OCI-LY3 (cell line): Measurements from ENCODE around the gene ST8SIA2.

ENCODE experiments used
- H2AFZ ChIP-seq: fragments of 200-600, 300-600 bp; shearing (Covaris generic); 2 replicates; pipeline ENCODE4 v1.6.0; 2014; ENCODE audit warnings: antibody characterized with exemption, low read depth, low read length
- H3K27ac ChIP-seq: fragments of 200-600, 300-600 bp; sonication (generic); 2 replicates; pipeline ENCODE4 v1.5.1; 2014; ENCODE audit warnings: mild to moderate bottlenecking, low read length, moderate library complexity, mixed read lengths
- H3K27me3 ChIP-seq: fragments of 200-600, 300-600 bp; sonication (generic); 2 replicates; pipeline ENCODE4 v1.6.1; 2014; ENCODE audit warnings: low read depth, low read length, mixed read lengths
- H3K36me3 ChIP-seq: fragments of 200-600, 300-600 bp; sonication (generic); replicated peaks from 2 replicates; pipeline ENCODE3; 2014; ENCODE audit warnings: low read depth, low read length, mixed read lengths
- H3K4me1 ChIP-seq: fragments of 300-600, 200-600 bp; sonication (generic); 2 replicates; pipeline ENCODE4 v1.6.1; 2014; ENCODE audit warnings: low read length, mixed read lengths
- H3K4me2 ChIP-seq: fragments of 200-600, 300-600 bp; sonication (generic); 2 replicates; pipeline ENCODE4 v1.6.1; 2014; ENCODE audit warnings: low read length, mixed read lengths
- H3K4me3 ChIP-seq: fragments of 300-600, 200-600 bp; sonication (generic); 2 replicates; pipeline ENCODE4 v1.5.1; 2014; ENCODE audit warnings: antibody characterized with exemption, mild to moderate bottlenecking, low read length, moderate library complexity
- H3K79me2 ChIP-seq: fragments of 300-600, 200-600 bp; shearing (Covaris generic); 2 replicates; pipeline ENCODE4 v1.6.1; 2014; ENCODE audit warnings: mild to moderate bottlenecking, low read length, mixed read lengths
- H3K9ac ChIP-seq: fragments of 300-600, 200-600 bp; shearing (Covaris generic); 2 replicates; pipeline ENCODE4 v1.6.0; 2014; ENCODE audit warnings: mild to moderate bottlenecking, low read length, moderate library complexity
- H3K9me3 ChIP-seq: fragments of 200-600, 300-600 bp; shearing (Covaris generic); 2 replicates; pipeline ENCODE4 v1.6.1; 2014; ENCODE audit warnings: low read length, mixed read lengths; ENCODE audit not compliant: insufficient read depth
- H4K20me1 ChIP-seq: fragments of 200-600, 300-600 bp; sonication (generic); 2 replicates; pipeline ENCODE4 v1.6.1; 2016; ENCODE audit warnings: low read length, mixed read lengths; ENCODE audit not compliant: insufficient read depth
- EZH2phosphoT487 ChIP-seq: fragments of 200-600 bp; shearing (Covaris generic); IDR thresholded peaks from 2 replicates; pipeline ENCODE4 v1.6.1; 2018; ENCODE audit warnings: antibody characterized with exemption, mixed run types, low read depth
- TF ChIP-seq, protein P1 (sequence below): fragments of 200-600, 300-600 bp; sonication (generic); IDR thresholded peaks from 2 replicates; pipeline ENCODE4 v1.5.1; 2014; ENCODE audit warnings: antibody characterized with exemption, low read length, low read depth

The ST8SIA2 gene

GRCh38 chr15:92409006-92409405, 15.3 kb downstream of the ST8SIA2 start:
- no peak overlapping the region for H3K27ac ChIP-seq

DNA sequence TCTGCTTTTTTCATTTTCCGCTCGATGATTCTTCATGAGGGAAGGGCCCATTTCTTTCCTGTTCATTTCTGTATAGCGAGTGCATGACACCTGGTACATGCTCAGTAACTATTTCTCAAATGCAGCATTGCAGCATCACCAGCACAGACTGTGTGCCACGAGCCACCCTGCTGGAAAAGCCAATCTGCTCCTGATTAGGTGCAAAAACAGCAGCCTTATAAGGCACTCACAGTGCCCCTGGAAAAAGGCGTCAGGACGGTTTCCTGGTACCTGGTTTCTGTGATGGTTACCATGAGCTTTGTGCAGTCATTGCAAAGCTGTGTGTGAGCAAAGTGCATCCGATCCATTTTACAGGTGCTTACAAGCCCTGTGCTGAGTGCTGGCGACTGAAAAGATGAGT, 15.8 kb downstream of the ST8SIA2 start:
- H3K36me3 ChIP-seq, result no peaks in the 10 kb centered on the region
- peaks cover 24% of the 10 kb centered on the region for H3K27me3 ChIP-seq
- H3K4me1 ChIP-seq, result no peaks in the 10 kb centered on the region
- H3K4me3 ChIP-seq, result no peak overlapping the region
- no peak overlapping the region for H2AFZ ChIP-seq
- H3K27ac ChIP-seq, result no peak overlapping the region
- TF ChIP-seq EZH2phosphoT487, result no peak
- TF ChIP-seq, protein P1, sequence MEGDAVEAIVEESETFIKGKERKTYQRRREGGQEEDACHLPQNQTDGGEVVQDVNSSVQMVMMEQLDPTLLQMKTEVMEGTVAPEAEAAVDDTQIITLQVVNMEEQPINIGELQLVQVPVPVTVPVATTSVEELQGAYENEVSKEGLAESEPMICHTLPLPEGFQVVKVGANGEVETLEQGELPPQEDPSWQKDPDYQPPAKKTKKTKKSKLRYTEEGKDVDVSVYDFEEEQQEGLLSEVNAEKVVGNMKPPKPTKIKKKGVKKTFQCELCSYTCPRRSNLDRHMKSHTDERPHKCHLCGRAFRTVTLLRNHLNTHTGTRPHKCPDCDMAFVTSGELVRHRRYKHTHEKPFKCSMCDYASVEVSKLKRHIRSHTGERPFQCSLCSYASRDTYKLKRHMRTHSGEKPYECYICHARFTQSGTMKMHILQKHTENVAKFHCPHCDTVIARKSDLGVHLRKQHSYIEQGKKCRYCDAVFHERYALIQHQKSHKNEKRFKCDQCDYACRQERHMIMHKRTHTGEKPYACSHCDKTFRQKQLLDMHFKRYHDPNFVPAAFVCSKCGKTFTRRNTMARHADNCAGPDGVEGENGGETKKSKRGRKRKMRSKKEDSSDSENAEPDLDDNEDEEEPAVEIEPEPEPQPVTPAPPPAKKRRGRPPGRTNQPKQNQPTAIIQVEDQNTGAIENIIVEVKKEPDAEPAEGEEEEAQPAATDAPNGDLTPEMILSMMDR, result no peak
- no peak overlapping the region for H3K4me2 ChIP-seq
- H4K20me1 ChIP-seq, result no peaks in the 10 kb centered on the region
- no peaks in the 10 kb centered on the region for H3K79me2 ChIP-seq
- no peaks in the 10 kb centered on the region for H3K9me3 ChIP-seq
- no peak overlapping the region for H3K9ac ChIP-seq

More at GRCh38 chr15:92409006-92409405, 15.3 kb downstream of the ST8SIA2 start:
- Histone ChIP-seq H3K79me2 (no peaks in the 10 kb centered on the region), H3K9ac (no peak overlapping the region), H2AFZ (no peak overlapping the region), H3K9me3 (no peaks in the 10 kb centered on the region), H3K27me3 (peaks cover 22% of the 10 kb centered on the region), H4K20me1 (no peaks in the 10 kb centered on the region), H3K4me3 (no peak overlapping the region), H3K4me1 (no peaks in the 10 kb centered on the region), H3K4me2 (no peak overlapping the region), H3K36me3 (no peaks in the 10 kb centered on the region)
- TF ChIP-seq, protein P1, result no peak
- TF ChIP-seq EZH2phosphoT487, result no peak

DNA sequence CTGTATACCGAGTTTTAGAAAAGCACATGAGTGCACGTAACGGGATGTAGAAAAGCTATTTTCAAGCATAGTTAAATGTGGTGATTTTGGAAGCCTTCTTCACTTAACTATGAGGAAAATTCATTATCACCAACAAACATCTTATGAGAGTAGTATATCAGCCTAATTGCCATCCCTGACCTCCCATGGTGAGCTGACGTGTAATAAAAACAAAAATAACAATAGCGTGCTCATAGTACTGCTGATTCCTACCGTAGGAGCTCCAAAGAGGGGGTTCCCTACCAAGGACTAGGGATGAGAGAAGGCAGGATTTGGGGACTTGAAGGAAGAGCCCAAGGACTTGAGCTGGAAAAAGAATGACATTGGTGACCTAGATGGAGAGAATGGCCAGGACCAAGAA, 16.9 kb downstream of the ST8SIA2 start:
- Histone ChIP-seq H2AFZ (no peak overlapping the region), H3K79me2 (no peaks in the 10 kb centered on the region), H3K4me3 (no peak overlapping the region), H3K4me1 (no peaks in the 10 kb centered on the region), H3K9ac (no peak overlapping the region), H3K9me3 (no peaks in the 10 kb centered on the region), H3K27ac (no peak overlapping the region), H3K36me3 (no peaks in the 10 kb centered on the region), H3K4me2 (no peak overlapping the region), H4K20me1 (no peaks in the 10 kb centered on the region), H3K27me3 (peaks cover 31% of the 10 kb centered on the region)
- no peak for TF ChIP-seq EZH2phosphoT487
- TF ChIP-seq, protein P1, result no peak

DNA sequence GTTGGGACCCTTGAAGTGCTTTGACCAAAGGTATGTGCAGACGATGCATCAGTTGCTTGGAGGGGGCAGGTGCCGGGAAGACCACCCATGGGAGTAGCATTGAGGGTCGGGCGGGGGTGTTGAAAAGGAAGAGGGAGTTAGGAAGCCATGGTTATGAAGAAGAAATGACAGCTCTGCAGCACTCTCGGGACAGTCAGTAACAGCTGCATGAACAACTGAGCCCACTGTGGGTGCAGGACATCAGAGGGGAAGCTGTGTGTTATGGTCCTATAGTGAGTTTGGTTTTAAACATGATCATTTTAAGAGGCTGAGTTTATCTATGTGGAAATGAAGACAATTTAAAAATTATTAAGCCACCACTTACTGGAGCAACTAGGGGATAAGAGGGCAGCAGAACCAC, 17.6 kb downstream of the ST8SIA2 start:
- H3K9ac ChIP-seq, result no peak overlapping the region
- H3K9me3 ChIP-seq, result no peaks in the 10 kb centered on the region
- TF ChIP-seq EZH2phosphoT487, result no peak
- TF ChIP-seq, protein P1, result no peak
- no peaks in the 10 kb centered on the region for H3K4me1 ChIP-seq
- H3K4me3 ChIP-seq, result no peak overlapping the region
- no peaks in the 10 kb centered on the region for H3K79me2 ChIP-seq
- peaks cover 34% of the 10 kb centered on the region for H3K27me3 ChIP-seq
- H3K4me2 ChIP-seq, result no peak overlapping the region
- H3K27ac ChIP-seq, result no peak overlapping the region
- H4K20me1 ChIP-seq, result no peaks in the 10 kb centered on the region
- H2AFZ ChIP-seq, result no peak overlapping the region
- no peaks in the 10 kb centered on the region for H3K36me3 ChIP-seq
